ENCODE data around the gene SFXN3.

The SFXN3 gene

GRCh38 chr10:101054351-101054750 lies 23.3 kb downstream of the SFXN3 start:
- peaks cover 0 to 9% (median 7%) of the 10 kb centered on the region in 5 donors for H3K4me1 ChIP-seq (ENCODE audit: control insufficient read depth in 5 of 5, insufficient read depth in 5 of 5, low read length in 5 of 5)
- no peaks in the 10 kb centered on the region for H3K36me3 ChIP-seq (ENCODE audit: control insufficient read depth in 5 of 5, insufficient read depth in 5 of 5, low read length in 5 of 5)
- H3K27ac ChIP-seq (ENCODE audit: low read depth, low read length), result no peak overlapping the region
- H3K27me3 ChIP-seq (ENCODE audit: control insufficient read depth in 5 of 5, insufficient read depth in 4 of 5, low read length in 5 of 5), result peaks cover 5 to 17% (median 14%) of the 10 kb centered on the region in 5 donors
- no peak overlapping the region for H3K4me3 ChIP-seq (ENCODE audit: low read depth in 1 of 5, low read length in 5 of 5)
- no peak overlapping the region for H3K9ac ChIP-seq (ENCODE audit: low read length in 5 of 5)
- H3K9me3 ChIP-seq (ENCODE audit: control insufficient read depth in 5 of 5, low read length in 5 of 5), result no peaks in the 10 kb centered on the region

DNA sequence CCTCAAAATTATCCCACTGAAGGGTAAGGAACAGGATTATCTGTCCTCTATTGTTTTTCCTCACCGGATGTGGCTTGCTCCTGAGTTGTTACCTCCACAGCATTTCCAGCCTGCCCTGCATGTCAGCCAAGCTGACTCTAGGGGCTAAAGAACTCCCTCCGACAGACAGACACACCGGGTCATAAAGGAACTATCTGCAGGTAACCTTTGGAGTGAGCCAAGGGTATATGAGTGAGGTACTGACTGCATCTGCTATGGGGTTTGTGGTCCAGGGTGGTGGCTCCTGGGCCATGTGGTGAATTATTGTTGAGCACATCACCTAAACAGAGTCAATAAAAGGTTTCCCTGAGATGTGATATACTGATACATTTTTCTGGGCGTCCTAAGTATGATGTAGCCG lies 23.8 kb downstream of the SFXN3 start:
- no peaks in the 10 kb centered on the region for H3K36me3 ChIP-seq (ENCODE audit: control insufficient read depth in 5 of 5, insufficient read depth in 5 of 5, low read length in 5 of 5)
- H3K4me1 ChIP-seq (ENCODE audit: control insufficient read depth in 5 of 5, insufficient read depth in 5 of 5, low read length in 5 of 5), result peaks cover 0 to 9% (median 7%) of the 10 kb centered on the region in 5 donors
- H3K27me3 ChIP-seq (ENCODE audit: control insufficient read depth in 5 of 5, insufficient read depth in 4 of 5, low read length in 5 of 5), result peaks cover 0 to 15% (median 9%) of the 10 kb centered on the region in 5 donors
- no peak overlapping the region for H3K9ac ChIP-seq (ENCODE audit: low read length in 5 of 5)
- H3K27ac ChIP-seq (ENCODE audit: low read depth, low read length), result no peak overlapping the region
- H3K4me3 ChIP-seq (ENCODE audit: low read depth in 1 of 5, low read length in 5 of 5), result no peak overlapping the region
- no peaks in the 10 kb centered on the region for H3K9me3 ChIP-seq (ENCODE audit: control insufficient read depth in 5 of 5, low read length in 5 of 5)

DNA sequence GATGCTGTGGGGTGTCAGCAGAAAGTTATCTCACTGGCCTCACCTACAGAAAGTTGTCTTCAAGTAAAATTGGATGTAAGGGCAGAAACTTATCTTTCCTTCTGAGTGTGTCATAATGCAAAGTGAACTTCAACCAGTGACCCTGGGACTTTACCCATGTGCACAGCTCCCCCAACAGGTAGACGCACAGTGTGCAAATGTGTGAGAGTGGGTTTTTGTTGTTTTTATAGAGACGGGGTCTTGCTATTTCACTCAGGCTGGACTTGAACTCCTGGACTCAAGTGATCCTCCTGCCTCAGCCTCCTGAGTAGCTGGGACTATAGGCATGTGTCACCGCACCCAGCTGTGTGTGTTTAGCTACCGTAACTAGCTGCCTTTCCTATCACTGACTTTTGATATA lies 24.4 kb downstream of the SFXN3 start:
- no peaks in the 10 kb centered on the region for H3K9me3 ChIP-seq (ENCODE audit: control insufficient read depth in 5 of 5, low read length in 5 of 5)
- no peaks in the 10 kb centered on the region for H3K36me3 ChIP-seq (ENCODE audit: control insufficient read depth in 5 of 5, insufficient read depth in 5 of 5, low read length in 5 of 5)
- peaks cover 0 to 8% (median 8%) of the 10 kb centered on the region in 5 donors for H3K4me1 ChIP-seq (ENCODE audit: control insufficient read depth in 5 of 5, insufficient read depth in 5 of 5, low read length in 5 of 5)
- no peak overlapping the region for H3K4me3 ChIP-seq (ENCODE audit: low read depth in 1 of 5, low read length in 5 of 5)
- peaks cover 0 to 10% (median 6%) of the 10 kb centered on the region in 5 donors for H3K27me3 ChIP-seq (ENCODE audit: control insufficient read depth in 5 of 5, insufficient read depth in 4 of 5, low read length in 5 of 5)
- H3K27ac ChIP-seq (ENCODE audit: low read depth, low read length), result no peak overlapping the region
- H3K9ac ChIP-seq (ENCODE audit: low read length in 5 of 5), result no peak overlapping the region

DNA sequence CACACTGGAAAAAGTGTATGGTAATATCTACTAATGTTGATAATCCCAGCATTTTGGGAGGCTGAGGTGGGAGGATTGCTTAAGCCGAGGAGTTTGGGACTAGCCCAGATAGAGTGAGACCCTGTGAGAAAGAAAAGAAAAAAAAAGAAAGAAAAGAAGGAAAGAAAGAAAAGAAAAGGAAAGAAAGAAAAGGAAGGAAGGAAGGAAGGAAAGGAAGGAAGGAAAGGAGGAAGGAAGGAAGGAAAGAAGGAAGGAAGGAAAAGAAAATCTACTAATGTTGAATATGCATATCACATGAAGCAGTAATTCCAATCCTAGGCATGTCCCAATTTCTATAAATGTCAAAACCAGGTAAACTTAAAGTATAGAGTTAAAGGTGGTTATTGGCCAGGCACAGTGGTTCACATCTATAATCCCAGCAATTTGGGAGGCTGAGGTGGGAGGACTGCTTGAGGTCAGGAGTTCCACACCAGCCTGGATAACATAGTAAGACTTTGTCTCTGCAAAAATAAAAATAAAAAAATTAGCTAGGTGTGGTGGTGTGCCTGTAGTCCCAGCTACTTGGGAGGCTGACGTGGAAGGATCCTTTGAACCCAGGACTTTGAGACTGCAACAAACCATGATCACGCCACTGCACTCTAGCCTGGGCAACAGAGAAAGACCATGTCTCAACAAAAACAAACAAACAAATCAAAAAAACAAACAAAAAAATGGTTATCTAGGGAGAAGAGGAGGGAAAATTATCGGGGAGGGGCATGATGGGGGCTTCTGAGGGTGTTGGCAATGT lies 25.5 kb downstream of the SFXN3 start:
- Histone ChIP-seq H3K4me3 (ENCODE audit: low read depth in 1 of 5, low read length in 5 of 5) (no peak overlapping the region), H3K4me1 (ENCODE audit: control insufficient read depth in 5 of 5, insufficient read depth in 5 of 5, low read length in 5 of 5) (peaks cover 0 to 17% (median 12%) of the 10 kb centered on the region in 5 donors), H3K9me3 (ENCODE audit: control insufficient read depth in 5 of 5, low read length in 5 of 5) (no peaks in the 10 kb centered on the region), H3K9ac (ENCODE audit: low read length in 5 of 5) (no peak overlapping the region), H3K27ac (ENCODE audit: low read depth, low read length) (no peak overlapping the region), H3K27me3 (ENCODE audit: control insufficient read depth in 5 of 5, insufficient read depth in 4 of 5, low read length in 5 of 5) (peaks cover 0 to 3% (median 0%) of the 10 kb centered on the region in 5 donors), H3K36me3 (ENCODE audit: control insufficient read depth in 5 of 5, insufficient read depth in 5 of 5, low read length in 5 of 5) (no peaks in the 10 kb centered on the region)

GRCh38 chr10:101060036-101060950 lies 29.3 kb downstream of the SFXN3 start:
- Histone ChIP-seq H3K4me3 (ENCODE audit: low read depth in 1 of 5, low read length in 5 of 5) (peak overlapping the region; percentile 79 to 94 (median 92)), H3K36me3 (ENCODE audit: control insufficient read depth in 5 of 5, insufficient read depth in 5 of 5, low read length in 5 of 5) (no peaks in the 10 kb centered on the region), H3K27me3 (ENCODE audit: control insufficient read depth in 5 of 5, insufficient read depth in 4 of 5, low read length in 5 of 5) (peaks cover 3 to 12% (median 8%) of the 10 kb centered on the region in 5 donors), H3K27ac (ENCODE audit: low read depth, low read length) (peak overlapping the region; percentile 88), H3K9me3 (ENCODE audit: control insufficient read depth in 5 of 5, low read length in 5 of 5) (no peaks in the 10 kb centered on the region), H3K4me1 (ENCODE audit: control insufficient read depth in 5 of 5, insufficient read depth in 5 of 5, low read length in 5 of 5) (peaks cover 7 to 50% (median 47%) of the 10 kb centered on the region in 5 donors), H3K9ac (ENCODE audit: low read length in 5 of 5) (peak overlapping the region; percentile 30 to 99 (median 97))

GRCh38 chr10:101060951-101061623 lies 30.1 kb downstream of the SFXN3 start:
- Histone ChIP-seq H3K4me1 (ENCODE audit: control insufficient read depth in 5 of 5, insufficient read depth in 5 of 5, low read length in 5 of 5) (peaks cover 9 to 58% (median 54%) of the 10 kb centered on the region in 5 donors), H3K36me3 (ENCODE audit: control insufficient read depth in 5 of 5, insufficient read depth in 5 of 5, low read length in 5 of 5) (no peaks in the 10 kb centered on the region), H3K4me3 (ENCODE audit: low read depth in 1 of 5, low read length in 5 of 5) (peak overlapping the region; percentile 79 to 94 (median 92))

DNA sequence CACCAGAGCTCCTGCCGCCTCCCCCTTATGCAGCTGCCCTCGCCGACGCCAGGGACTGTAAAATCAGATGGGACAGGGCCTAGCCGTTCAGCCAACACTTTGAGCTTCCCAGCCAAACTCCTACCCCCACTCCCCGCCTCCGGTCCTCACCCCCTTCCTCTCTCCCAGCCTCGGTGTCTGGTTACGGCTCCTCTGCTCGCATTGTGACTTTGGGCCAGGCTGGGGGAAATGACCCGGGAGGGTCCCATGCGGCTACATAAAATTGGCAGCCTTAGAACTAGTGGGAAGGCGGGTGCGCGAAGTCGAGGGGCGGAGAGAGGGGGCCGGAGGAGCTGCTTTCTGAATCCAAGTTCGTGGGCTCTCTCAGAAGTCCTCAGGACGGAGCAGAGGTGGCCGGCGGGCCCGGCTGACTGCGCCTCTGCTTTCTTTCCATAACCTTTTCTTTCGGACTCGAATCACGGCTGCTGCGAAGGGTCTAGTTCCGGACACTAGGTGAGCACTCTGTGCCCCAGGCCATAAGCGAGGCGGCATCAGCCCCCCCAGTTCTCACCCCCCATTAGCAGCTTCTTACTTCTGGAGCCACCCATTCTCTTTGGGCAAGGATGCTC lies 30.7 kb downstream of the SFXN3 start, which contains the start of gene KAZALD1:
KAZALD1 (plus strand) TSS at position 366 of the 608 bp plus-strand sequence. CDS start 604 bp downstream, outside the sequence.
- H3K9ac ChIP-seq (ENCODE audit: low read length in 5 of 5), result peak within 1 kb of the TSS; percentile 30 to 99 (median 97)
- no peaks in the 10 kb centered on the region for H3K9me3 ChIP-seq (ENCODE audit: control insufficient read depth in 5 of 5, low read length in 5 of 5)
- peaks cover 9 to 64% (median 60%) of the 10 kb centered on the region in 5 donors for H3K4me1 ChIP-seq (ENCODE audit: control insufficient read depth in 5 of 5, insufficient read depth in 5 of 5, low read length in 5 of 5)
- H3K4me3 ChIP-seq (ENCODE audit: low read depth in 1 of 5, low read length in 5 of 5), result peak within 1 kb of the TSS; percentile 79 to 94 (median 92)
- H3K27ac ChIP-seq (ENCODE audit: low read depth, low read length), result peak within 1 kb of the TSS; percentile 88
- no peaks in the 10 kb centered on the region for H3K36me3 ChIP-seq (ENCODE audit: control insufficient read depth in 5 of 5, insufficient read depth in 5 of 5, low read length in 5 of 5)
- peaks cover 3 to 19% (median 15%) of the 10 kb centered on the region in 5 donors for H3K27me3 ChIP-seq (ENCODE audit: control insufficient read depth in 5 of 5, insufficient read depth in 4 of 5, low read length in 5 of 5)

More at GRCh38 chr10:101060951-101061623, 30.1 kb downstream of the SFXN3 start:
- Histone ChIP-seq H3K27ac (ENCODE audit: low read depth, low read length) (peak overlapping the region; percentile 88), H3K9ac (ENCODE audit: low read length in 5 of 5) (peak overlapping the region; percentile 30 to 99 (median 97)), H3K9me3 (ENCODE audit: control insufficient read depth in 5 of 5, low read length in 5 of 5) (no peaks in the 10 kb centered on the region), H3K27me3 (ENCODE audit: control insufficient read depth in 5 of 5, insufficient read depth in 4 of 5, low read length in 5 of 5) (peaks cover 3 to 13% (median 12%) of the 10 kb centered on the region in 5 donors)

- Histone ChIP-seq H3K9ac (ENCODE audit: low read length in 5 of 5) (peak overlapping the region in 3 of 5 donors; percentile 32 to 99 (median 51)), H3K4me1 (ENCODE audit: control insufficient read depth in 5 of 5, insufficient read depth in 5 of 5, low read length in 5 of 5) (peaks cover 9 to 70% (median 66%) of the 10 kb centered on the region in 5 donors), H3K36me3 (ENCODE audit: control insufficient read depth in 5 of 5, insufficient read depth in 5 of 5, low read length in 5 of 5) (no peaks in the 10 kb centered on the region), H3K27me3 (ENCODE audit: control insufficient read depth in 5 of 5, insufficient read depth in 4 of 5, low read length in 5 of 5) (peaks cover 3 to 21% (median 19%) of the 10 kb centered on the region in 5 donors), H3K27ac (ENCODE audit: low read depth, low read length) (peak overlapping the region; percentile 88), H3K4me3 (ENCODE audit: low read depth in 1 of 5, low read length in 5 of 5) (peak overlapping the region; percentile 44 to 94 (median 92)), H3K9me3 (ENCODE audit: control insufficient read depth in 5 of 5, low read length in 5 of 5) (no peaks in the 10 kb centered on the region)
Observed at GRCh38 chr10:101062232-101063049, 31.4 kb downstream of the SFXN3 start.
